ENCODE measurements around the gene PDAP1. TPM values are rescaled to one million over a fixed set of nuclear protein-coding genes. Genes with fewer than 3 reads are reported as not detected.

The PDAP1 gene
- total and polyA plus RNA-seq, 2 of the 8 experiments (the other 6 are each of a cell fraction or from before 2014, with no cell fraction given): 26.6 to 169 TPM

- TF ChIP-seq CHD7 (IDR thresholded peaks at IDR 0.05; ENCODE audit: insufficient replicate concordance, low read length) (no peak), SIN3A (conservative IDR thresholded peaks at IDR 0.05 in 1 of 2, IDR thresholded peaks at IDR 0.05 in 1 of 2; ENCODE audit: low read depth in 1 of 2, low read length in 2 of 2) (0 out of 4 replicates have a peak, but pooled peaks of 1 of the 2 experiments have one; percentile 40), POLR2AphosphoS5 (IDR thresholded peaks at IDR 0.05; ENCODE audit: low read depth, low read length) (peak; percentile 22; the same call in 1 of the 2 replicates), HDAC2 (IDR thresholded peaks at IDR 0.05; ENCODE audit: borderline replicate concordance in 1 of 2, low read depth in 2 of 2, low read length in 2 of 2) (peak in 1 of 2 experiments; percentile 29; a peak in 1 of 4 replicates), RAD21 (IDR thresholded peaks at IDR 0.05 in 1 of 2, conservative IDR thresholded peaks at IDR 0.05 in 1 of 2; ENCODE audit: low read depth in 2 of 2, low read length in 2 of 2) (no peak), KDM5A (IDR thresholded peaks at IDR 0.05; ENCODE audit: low read length) (0 out of 2 replicates have a peak, but pooled peaks have one; percentile 46), RXRA (IDR thresholded peaks at IDR 0.05; ENCODE audit: insufficient read depth, low read depth, low read length) (no peak), MAX (IDR thresholded peaks at IDR 0.05) (peak; percentile 51; the same call in 1 of the 2 replicates), SIX5 (IDR thresholded peaks at IDR 0.05; ENCODE audit: low read depth, low read length) (no peak)
Measured at GRCh38 chr7:99407872-99408378, 472 bp downstream of the PDAP1 start (continued).
